Head of caudate nucleus (tissue), 42 donors: ENCODE data around the gene IRGQ.

Experiments
- DNase-seq, 42 donors: peaks; one replicate each; pipeline versions ENCODE4 v3.0.0 to v3.0.0-alpha.2; 2020 to 2021; ENCODE audit warnings: mixed read lengths in 7 of 42
- intact Hi-C: fragments of 100-400 bp; cut with DNase I; formaldehyde crosslinking; loops from one replicate; pipeline ENCODE4 v1.15.0; 2022

Gene IRGQ

DNA sequence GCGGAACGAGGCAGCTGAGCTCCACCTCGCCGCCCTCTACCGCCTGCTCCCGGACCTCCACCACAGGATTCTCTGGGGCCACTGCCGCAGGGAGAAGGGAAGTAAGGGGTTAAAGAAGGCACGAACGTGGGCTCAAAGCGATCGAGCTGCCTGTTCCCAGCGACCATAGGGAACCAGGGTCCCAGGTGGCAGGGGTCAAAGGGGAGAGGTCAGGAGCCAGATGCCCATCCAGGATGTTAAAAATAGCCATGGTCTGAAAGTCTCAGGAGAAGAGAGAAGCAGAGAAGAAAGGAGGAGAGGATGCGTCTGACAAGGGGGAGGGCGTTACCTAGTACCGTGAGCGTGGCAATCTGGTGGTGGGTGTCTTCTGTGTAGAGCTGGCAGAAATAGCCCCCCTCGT lies 30.9 kb upstream of the IRGQ start:
- DNase-seq = no peak
- intact Hi-C loops = no loop called here

GRCh38 chr19:43625918-43626579 lies 30.1 kb upstream of the IRGQ start:
- intact Hi-C loops = no loop called here
- DNase-seq = peak in 13 of 42 donors; percentile 24 to 70 (median 48)

GRCh38 chr19:43624933-43625332 lies 29.0 kb upstream of the IRGQ start:
- intact Hi-C loops = no loop called here
- DNase-seq = peak in 14 of 42 donors; percentile 14 to 71 (median 36)

GRCh38 chr19:43623889-43624670 lies 28.1 kb upstream of the IRGQ start:
- DNase-seq = no peak
- intact Hi-C loops = no loop called here

DNA sequence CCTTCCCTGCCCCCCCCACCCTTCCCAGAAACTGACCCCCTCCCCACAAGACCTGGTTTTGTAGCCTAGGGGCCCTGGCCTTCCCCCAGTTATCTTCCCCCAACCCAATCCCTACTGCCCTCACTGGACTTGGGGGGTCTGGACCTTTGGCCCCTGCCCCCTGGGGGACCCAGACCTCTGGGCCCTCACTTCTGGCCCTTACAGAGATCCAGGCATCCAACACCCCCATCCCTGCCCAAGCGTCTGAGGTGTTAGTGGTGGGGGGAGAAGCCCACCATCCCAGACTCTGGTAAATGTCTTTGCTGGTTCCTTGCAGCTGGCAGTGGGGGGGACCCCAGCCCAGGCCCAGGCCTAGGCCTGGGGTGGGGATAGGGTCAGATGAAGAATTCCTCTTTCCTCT lies 27.0 kb upstream of the IRGQ start:
- intact Hi-C loops = no loop called here
- no peak for DNase-seq

GRCh38 chr19:43622070-43622469 lies 26.1 kb upstream of the IRGQ start:
- no peak for DNase-seq
- intact Hi-C loops = no loop called here

DNA sequence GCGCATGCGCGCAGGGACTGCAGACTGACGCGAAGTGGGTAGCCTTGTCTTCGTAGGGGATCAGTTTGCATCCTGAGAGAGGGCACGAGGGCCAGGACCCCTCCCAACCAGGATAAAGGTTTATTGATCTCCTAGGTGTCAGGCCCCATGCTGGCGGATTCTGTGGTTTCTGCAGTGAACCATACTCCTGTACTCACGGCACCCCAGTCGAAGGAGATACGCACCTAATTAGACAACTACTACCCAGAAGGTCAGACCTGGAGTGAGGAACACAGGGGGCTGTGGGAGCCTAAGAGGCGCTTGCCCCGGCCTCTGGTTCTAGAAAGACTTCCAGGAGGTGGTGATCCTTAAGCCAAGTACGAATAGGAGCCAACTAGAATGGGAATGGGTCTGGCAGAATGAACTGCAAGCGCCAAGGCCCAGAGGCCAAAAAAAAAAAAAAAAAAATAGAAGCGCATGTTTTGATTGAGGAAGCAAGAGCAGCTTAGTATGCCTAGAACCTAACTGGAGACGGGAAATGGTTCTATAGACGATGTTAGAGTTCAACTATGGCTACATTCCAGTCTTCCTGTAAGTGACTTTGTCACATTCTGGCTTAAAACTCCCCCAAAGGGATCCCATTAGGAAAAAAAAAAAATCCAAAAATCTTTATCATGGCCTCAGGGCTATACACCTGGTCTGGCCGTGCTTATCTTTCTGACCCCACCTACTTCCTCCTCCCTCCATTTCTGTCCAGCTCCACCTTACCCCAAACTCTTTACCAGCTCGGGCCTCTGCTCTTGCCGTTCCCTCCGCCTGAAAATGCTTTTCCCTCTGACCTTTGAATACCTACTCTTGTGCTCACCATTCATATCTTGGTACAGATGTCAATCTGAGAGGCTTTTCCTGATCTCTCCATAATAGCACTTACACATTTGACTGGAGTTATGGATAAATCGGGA lies 24.4 kb upstream of the IRGQ start:
- intact Hi-C loops = no loop called here
- DNase-seq = peak in 9 of 42 donors; percentile 89 to 96 (median 93)

- intact Hi-C loops = no loop called here
- DNase-seq = peak; percentile 84 to 98 (median 94)
These were observed 23.5 kb upstream of the IRGQ start, which contains the start of gene ZNF428 for GRCh38 chr19:43619262-43620060. Gene ZNF428 (minus strand): TSS chr19:43619629. CDS start chr19:43614304, 5,325 bp downstream.

- intact Hi-C loops = no loop called here
- DNase-seq = peak in 12 of 42 donors; percentile 29 to 62 (median 50)
These were observed 23.0 kb upstream of the IRGQ start for GRCh38 chr19:43618921-43619261.

GRCh38 chr19:43616954-43617353 lies 21.0 kb upstream of the IRGQ start:
- no peak for DNase-seq
- intact Hi-C loops = no loop called here

DNA sequence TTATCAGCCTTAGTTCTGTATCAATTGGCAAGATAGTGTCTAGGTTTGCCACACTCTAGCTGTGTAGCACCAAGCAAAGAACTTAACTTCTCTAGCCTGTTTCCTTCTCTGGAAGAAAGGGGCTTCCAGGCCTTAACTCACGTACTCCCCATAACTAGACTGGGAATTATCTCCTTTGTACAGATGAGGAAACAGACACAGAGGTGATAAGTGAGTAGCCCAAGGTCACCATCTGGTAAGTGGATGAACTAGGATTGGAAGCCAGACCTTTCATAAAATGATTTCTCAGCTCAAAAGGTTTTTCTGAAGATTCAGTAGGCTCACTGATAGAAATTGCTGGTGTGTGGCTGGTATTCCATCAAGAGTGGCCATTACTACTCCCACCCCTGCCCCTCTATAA lies 20.4 kb upstream of the IRGQ start:
- intact Hi-C loops = no loop called here
- DNase-seq = no peak

DNA sequence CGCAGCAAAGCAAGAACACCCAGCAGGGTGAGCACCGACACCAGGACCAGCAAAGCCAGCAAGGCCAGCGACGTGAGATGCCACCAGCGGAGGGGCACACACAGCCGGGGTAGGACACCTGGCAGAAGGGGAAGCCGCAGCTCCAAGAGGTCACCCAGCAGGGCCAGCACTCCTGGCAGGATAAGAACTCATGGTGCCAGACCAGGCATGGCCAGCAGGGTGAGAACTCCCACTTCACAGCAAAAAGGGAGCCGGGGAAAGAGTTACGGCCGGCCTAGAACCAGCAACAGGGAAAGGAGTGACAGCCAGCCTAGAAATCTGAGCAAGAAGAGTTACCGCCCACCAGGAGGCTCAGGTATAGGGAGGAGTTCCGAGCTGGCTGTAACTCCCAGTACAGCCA lies 16.4 kb upstream of the IRGQ start:
- intact Hi-C loops = no loop called here
- no peak for DNase-seq

GRCh38 chr19:43611788-43612187 lies 15.9 kb upstream of the IRGQ start, which contains the start of gene SRRM5:
Gene SRRM5 (plus strand): TSS chr19:43612088. CDS start chr19:43612122, 34 bp downstream.
- no peak for DNase-seq
- intact Hi-C loops = no loop called here

DNA sequence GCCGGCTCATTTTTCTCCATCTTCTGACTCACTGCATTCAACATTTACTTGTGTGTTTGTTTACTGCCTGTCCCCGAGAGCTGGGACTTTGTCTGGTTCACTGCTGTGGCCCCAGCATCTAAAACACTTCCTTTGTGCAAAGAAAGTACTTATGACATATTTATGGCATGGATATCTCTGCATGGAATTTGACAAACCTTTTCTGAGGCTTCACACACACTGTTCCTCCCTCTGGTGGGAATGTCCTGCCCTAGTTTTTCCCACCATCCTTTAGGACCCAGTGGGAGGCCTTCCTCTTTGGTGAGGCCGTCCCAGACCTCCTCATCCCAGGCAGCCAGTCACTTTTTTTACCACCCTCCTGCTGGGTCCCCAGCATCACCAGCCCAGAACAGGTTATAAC lies 14.6 kb upstream of the IRGQ start:
- no peak for DNase-seq
- intact Hi-C loops = no loop called here

- intact Hi-C loops = no loop called here
- no peak for DNase-seq
These were observed 13.9 kb upstream of the IRGQ start for GRCh38 chr19:43609872-43610271.

DNA sequence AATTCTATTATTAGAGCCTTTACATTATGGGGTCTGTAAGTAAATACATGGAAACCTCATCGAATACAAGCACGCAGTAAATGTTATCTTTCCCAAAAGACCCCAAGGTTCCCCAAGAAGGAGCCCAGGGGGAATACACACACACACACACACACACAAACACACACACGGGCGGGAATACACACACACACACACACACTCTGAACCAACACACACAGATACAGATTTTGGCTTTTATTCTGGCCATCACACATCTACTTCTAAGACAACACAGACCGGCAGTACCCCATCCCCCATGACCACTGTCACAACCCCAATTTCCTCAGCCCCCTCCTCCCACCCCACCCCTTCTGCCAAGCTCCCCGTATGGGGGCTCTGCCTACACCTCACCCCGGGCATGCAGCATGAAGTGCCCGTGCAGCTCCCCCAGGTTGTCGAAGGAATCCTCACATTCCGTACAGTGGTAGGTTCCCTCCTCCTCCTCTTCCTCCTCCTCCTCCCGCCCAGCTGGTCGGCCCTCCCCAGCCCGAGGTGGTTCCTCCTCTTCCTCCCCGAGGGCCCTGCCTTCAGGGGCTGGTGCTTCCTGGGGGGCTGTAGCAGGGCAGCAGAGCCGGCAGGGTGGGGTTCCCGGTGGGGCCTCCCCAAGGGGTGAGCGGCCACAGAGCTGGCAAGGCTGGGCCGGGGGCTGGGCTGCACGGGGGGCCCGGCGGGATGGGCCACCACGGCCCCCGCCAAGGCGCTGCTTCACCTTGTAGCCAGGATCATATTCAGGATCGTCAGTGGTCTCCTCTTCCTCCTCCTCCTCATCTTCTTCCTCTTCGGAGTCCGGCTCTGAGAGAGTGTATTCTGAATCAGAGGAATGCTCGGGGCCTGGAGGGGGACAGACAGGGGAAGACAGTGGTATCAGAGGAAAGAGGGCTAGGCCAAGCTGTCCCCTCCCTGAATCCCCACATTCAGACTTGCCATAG lies 11.6 kb upstream of the IRGQ start:
- DNase-seq = peak in 10 of 42 donors; percentile 14 to 63 (median 24)
- intact Hi-C loops = no loop called here

- intact Hi-C loops = no loop called here
- DNase-seq = peak in 5 of 42 donors; percentile 3 to 22 (median 13)
These were observed 10.8 kb upstream of the IRGQ start for GRCh38 chr19:43606569-43607229.
